ENCODE measurements around the gene BICC1. TPM values are rescaled to one million over a fixed set of nuclear protein-coding genes. Genes with fewer than 3 reads are reported as not detected.
A peak's percentile ranks its signal among the peaks of the same experiment; 100 is the strongest.

Gene BICC1
- total and polyA plus RNA-seq, 2 donors (not counting 1 experiment from before 2014, with no cell fraction given), result 22.6 to 64.7 TPM

GRCh38 chr10:58545427-58545826 is 32.8 kb downstream of the BICC1 start:
- H2AFZ ChIP-seq (ENCODE audit: low read length), result no peak overlapping the region
- H4K20me1 ChIP-seq (ENCODE audit: control insufficient read depth, extremely low read depth, insufficient read depth, low read length), result no peaks in the 10 kb centered on the region
- no peak overlapping the region for H3K27ac ChIP-seq (ENCODE audit: insufficient read depth, low read length)
- TF ChIP-seq CTCF (conservative IDR thresholded peaks at IDR 0.05 in 1 of 2, IDR thresholded peaks at IDR 0.05 in 1 of 2; ENCODE audit: low read depth in 1 of 2, low read length in 2 of 2) (no peak), EZH2 (IDR thresholded peaks at IDR 0.05; ENCODE audit: low read length, missing control alignments) (no peak)
- no peaks in the 10 kb centered on the region for H3K36me3 ChIP-seq (ENCODE audit: control insufficient read depth, insufficient read depth, low read length)
- H3K9me3 ChIP-seq (ENCODE audit: control insufficient read depth, insufficient read depth, low read depth, low read length), result no peaks in the 10 kb centered on the region
- H3K4me3 ChIP-seq (replicated peaks in 1 of 4; ENCODE audit: control extremely low read depth in 1 of 4, insufficient read depth in 1 of 4, low read depth in 3 of 4, low read length in 4 of 4), result no peak overlapping the region
- no peaks in the 10 kb centered on the region for H3K27me3 ChIP-seq (ENCODE audit: control insufficient read depth, insufficient read depth, low read length)
- peaks cover 11% of the 10 kb centered on the region for H3K79me2 ChIP-seq (ENCODE audit: control insufficient read depth, insufficient read depth, low read length)
- no peak overlapping the region for H3K4me2 ChIP-seq (ENCODE audit: extremely low read depth, insufficient read depth, low read length)
- no peak overlapping the region for H3K9ac ChIP-seq (ENCODE audit: insufficient read depth, low read length)
- H3K4me1 ChIP-seq (ENCODE audit: control insufficient read depth, extremely low read depth, insufficient read depth, low read length), result no peaks in the 10 kb centered on the region
- DNase-seq (ENCODE audit: low read depth in 2 of 2), result no peak

GRCh38 chr10:58546137-58546536 is 33.5 kb downstream of the BICC1 start:
- Histone ChIP-seq H3K4me1 (ENCODE audit: control insufficient read depth, extremely low read depth, insufficient read depth, low read length) (no peaks in the 10 kb centered on the region), H3K4me2 (ENCODE audit: extremely low read depth, insufficient read depth, low read length) (no peak overlapping the region), H3K9ac (ENCODE audit: insufficient read depth, low read length) (no peak overlapping the region), H3K79me2 (ENCODE audit: control insufficient read depth, insufficient read depth, low read length) (peaks cover 11% of the 10 kb centered on the region), H3K4me3 (replicated peaks in 1 of 4; ENCODE audit: control extremely low read depth in 1 of 4, insufficient read depth in 1 of 4, low read depth in 3 of 4, low read length in 4 of 4) (no peak overlapping the region), H3K27ac (ENCODE audit: insufficient read depth, low read length) (no peak overlapping the region), H2AFZ (ENCODE audit: low read length) (no peak overlapping the region), H3K36me3 (ENCODE audit: control insufficient read depth, insufficient read depth, low read length) (no peaks in the 10 kb centered on the region), H3K27me3 (ENCODE audit: control insufficient read depth, insufficient read depth, low read length) (no peaks in the 10 kb centered on the region), H4K20me1 (ENCODE audit: control insufficient read depth, extremely low read depth, insufficient read depth, low read length) (no peaks in the 10 kb centered on the region), H3K9me3 (ENCODE audit: control insufficient read depth, insufficient read depth, low read depth, low read length) (no peaks in the 10 kb centered on the region)
- TF ChIP-seq EZH2 (IDR thresholded peaks at IDR 0.05; ENCODE audit: low read length, missing control alignments) (no peak), CTCF (conservative IDR thresholded peaks at IDR 0.05 in 1 of 2, IDR thresholded peaks at IDR 0.05 in 1 of 2; ENCODE audit: low read depth in 1 of 2, low read length in 2 of 2) (no peak)
- no peak for DNase-seq (ENCODE audit: low read depth in 2 of 2)

DNA sequence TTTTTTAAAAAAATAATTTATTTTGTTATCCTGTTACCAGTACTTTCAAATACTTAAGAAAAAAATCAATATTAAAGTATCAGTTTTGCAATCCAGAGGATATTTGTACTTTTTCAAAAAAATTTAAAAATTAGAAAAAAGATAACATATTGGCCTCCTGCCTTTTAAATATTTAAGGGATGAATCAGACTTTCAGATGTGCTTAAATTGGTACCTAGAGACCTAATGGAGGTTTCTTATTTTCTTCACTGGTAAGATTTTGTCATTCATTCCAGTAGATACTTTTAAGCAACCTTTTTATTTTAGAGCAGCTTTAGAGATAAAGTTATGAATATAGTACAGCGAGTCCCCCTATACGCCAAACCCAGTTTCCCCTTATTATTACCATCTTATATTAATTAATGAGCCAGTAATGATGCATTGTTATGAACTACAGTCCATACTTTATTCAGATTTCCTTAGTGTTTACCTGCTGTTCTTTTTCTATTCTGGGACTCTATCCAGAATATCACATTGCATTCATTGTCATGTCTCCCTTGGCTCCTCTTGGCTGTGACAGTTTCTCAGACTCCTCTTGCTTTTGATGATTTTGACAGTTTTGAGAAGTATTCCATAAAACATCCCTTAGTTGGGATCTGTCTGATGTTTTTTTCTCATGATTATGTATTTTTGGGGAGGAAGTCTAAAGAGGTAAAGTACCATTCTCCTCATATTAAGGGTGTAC is 34.2 kb downstream of the BICC1 start:
- H3K4me1 ChIP-seq (ENCODE audit: control insufficient read depth, extremely low read depth, insufficient read depth, low read length), result no peaks in the 10 kb centered on the region
- no peak overlapping the region for H3K4me2 ChIP-seq (ENCODE audit: extremely low read depth, insufficient read depth, low read length)
- H4K20me1 ChIP-seq (ENCODE audit: control insufficient read depth, extremely low read depth, insufficient read depth, low read length), result no peaks in the 10 kb centered on the region
- TF ChIP-seq EZH2 (IDR thresholded peaks at IDR 0.05; ENCODE audit: low read length, missing control alignments) (no peak), CTCF (conservative IDR thresholded peaks at IDR 0.05 in 1 of 2, IDR thresholded peaks at IDR 0.05 in 1 of 2; ENCODE audit: low read depth in 1 of 2, low read length in 2 of 2) (no peak)
- H2AFZ ChIP-seq (ENCODE audit: low read length), result no peak overlapping the region
- H3K9me3 ChIP-seq (ENCODE audit: control insufficient read depth, insufficient read depth, low read depth, low read length), result no peaks in the 10 kb centered on the region
- no peak overlapping the region for H3K27ac ChIP-seq (ENCODE audit: insufficient read depth, low read length)
- H3K4me3 ChIP-seq (replicated peaks in 1 of 4; ENCODE audit: control extremely low read depth in 1 of 4, insufficient read depth in 1 of 4, low read depth in 3 of 4, low read length in 4 of 4), result no peak overlapping the region
- peak in 1 of 2 donors; percentile 11 for DNase-seq (ENCODE audit: low read depth in 2 of 2)
- H3K9ac ChIP-seq (ENCODE audit: insufficient read depth, low read length), result no peak overlapping the region
- no peaks in the 10 kb centered on the region for H3K27me3 ChIP-seq (ENCODE audit: control insufficient read depth, insufficient read depth, low read length)
- H3K79me2 ChIP-seq (ENCODE audit: control insufficient read depth, insufficient read depth, low read length), result peaks cover 11% of the 10 kb centered on the region
- no peaks in the 10 kb centered on the region for H3K36me3 ChIP-seq (ENCODE audit: control insufficient read depth, insufficient read depth, low read length)
